OCI-LY1 (cell line): ENCODE results near the gene HTD2.

ENCODE experiments used
- H2AFZ ChIP-seq: fragments of 200-600 bp; sonication (generic), shearing (Covaris generic); 2 replicates; pipeline ENCODE4 v1.6.0; 2014; ENCODE audit warnings: antibody characterized with exemption, mild to moderate bottlenecking, low read length
- H3F3A ChIP-seq: fragments of 200-600 bp; sonication (generic), shearing (Covaris generic); 2 replicates; pipeline ENCODE4 v1.6.0; 2014; ENCODE audit warnings: mild to moderate bottlenecking, antibody characterized with exemption, low read length, moderate library complexity; ENCODE audit not compliant: insufficient read depth
- H3K27ac ChIP-seq: fragments of 200-600 bp; sonication (generic); 2 replicates; pipeline ENCODE4 v1.5.1; 2014; ENCODE audit warnings: low read length, mixed run types, mild to moderate bottlenecking, low read depth; ENCODE audit not compliant: poor library complexity, severe bottlenecking
- H3K27me3 ChIP-seq: fragments of 200-600 bp; sonication (generic); 2 replicates; pipeline ENCODE4 v1.6.0; 2014; ENCODE audit warnings: antibody characterized with exemption, mild to moderate bottlenecking, low read length, moderate library complexity; ENCODE audit not compliant: insufficient read depth
- H3K36me3 ChIP-seq: fragments of 200-600 bp; sonication (generic); 2 replicates; pipeline ENCODE4 v1.6.1; 2014; ENCODE audit warnings: mild to moderate bottlenecking, antibody characterized with exemption, low read length, moderate library complexity, mixed read lengths; ENCODE audit not compliant: insufficient read depth
- H3K4me1 ChIP-seq: fragments of 200-600 bp; sonication (generic); 2 replicates; pipeline ENCODE4 v1.5.1; 2014; ENCODE audit warnings: mild to moderate bottlenecking, low read length, moderate library complexity; ENCODE audit not compliant: insufficient read depth, severe bottlenecking
- H3K4me2 ChIP-seq: fragments of 200-600 bp; sonication (generic), shearing (Covaris generic); 2 replicates; pipeline ENCODE4 v1.6.1; 2014; ENCODE audit warnings: low read length
- H3K4me3 ChIP-seq: fragments of 200-600 bp; sonication (generic); 2 replicates; pipeline ENCODE4 v1.5.1; 2014; ENCODE audit warnings: low read length, low read depth, mild to moderate bottlenecking, mixed read lengths; ENCODE audit not compliant: poor library complexity, severe bottlenecking
- H3K79me2 ChIP-seq: fragments of 200-600 bp; shearing (Covaris generic); 2 replicates; pipeline ENCODE4 v1.6.1; 2016; ENCODE audit warnings: mixed run types, low read length, mixed read lengths; ENCODE audit not compliant: insufficient read depth
- H3K9ac ChIP-seq: fragments of 200-600 bp; sonication (generic), shearing (Covaris generic); 2 replicates; pipeline ENCODE4 v1.6.1; 2014; ENCODE audit warnings: mild to moderate bottlenecking, low read length, mixed read lengths
- H3K9me2 ChIP-seq: fragments of 200-600 bp; sonication (generic), shearing (Covaris generic); 2 replicates; pipeline ENCODE4 v1.6.1; 2014; ENCODE audit warnings: low read depth, mild to moderate bottlenecking, low read length, mixed read lengths
- H3K9me3 ChIP-seq: fragments of 200-600 bp; shearing (Covaris generic); 2 replicates; pipeline ENCODE4 v1.6.1; 2014; ENCODE audit warnings: low read length, mixed read lengths
- H4K20me1 ChIP-seq: fragments of 200-600 bp; sonication (generic), shearing (Covaris generic); 2 replicates; pipeline ENCODE4 v1.6.0; 2016; ENCODE audit warnings: mild to moderate bottlenecking, low read length; ENCODE audit not compliant: insufficient read depth
- CTCF ChIP-seq: fragments of 200-600 bp; sonication (generic), shearing (Covaris generic); IDR thresholded peaks from 2 replicates; pipeline ENCODE4 v1.5.1; 2017; ENCODE audit warnings: mild to moderate bottlenecking, antibody characterized with exemption, low read length, moderate library complexity, mixed read lengths
- EZH2 ChIP-seq: fragments of 200-600 bp; sonication (generic), shearing (Covaris generic); IDR thresholded peaks from 2 replicates; pipeline ENCODE4 v1.8.0; 2017; ENCODE audit warnings: borderline replicate concordance, mixed run types, mild to moderate bottlenecking, antibody characterized with exemption, low read length, moderate library complexity, mixed read lengths

The HTD2 gene

GRCh38 chr3:58358808-58359207 is 52.5 kb downstream of the HTD2 start:
- Histone ChIP-seq H3K36me3 (peaks cover 55% of the 10 kb centered on the region), H3K4me2 (no peak overlapping the region), H3K9ac (no peak overlapping the region; the same call in 1 of the 2 replicates), H3K4me1 (peaks cover 70% of the 10 kb centered on the region), H3K9me3 (no peaks in the 10 kb centered on the region), H2AFZ (no peak overlapping the region), H4K20me1 (peaks cover 4% of the 10 kb centered on the region), H3K9me2 (no peaks in the 10 kb centered on the region), H3K27me3 (no peaks in the 10 kb centered on the region), H3K4me3 (no peak overlapping the region), H3K27ac (peak overlapping the region; percentile 100), H3K79me2 (peaks cover 90% of the 10 kb centered on the region), H3F3A (no peaks in the 10 kb centered on the region)
- TF ChIP-seq EZH2 (no peak), CTCF (no peak)

GRCh38 chr3:58359621-58360020 is 53.3 kb downstream of the HTD2 start:
- no peaks in the 10 kb centered on the region for H3K9me3 ChIP-seq
- H3K9ac ChIP-seq = no peak overlapping the region
- H4K20me1 ChIP-seq = peaks cover 4% of the 10 kb centered on the region
- no peak overlapping the region for H3K4me3 ChIP-seq
- H3K9me2 ChIP-seq = no peaks in the 10 kb centered on the region
- no peak overlapping the region for H3K4me2 ChIP-seq
- H3K79me2 ChIP-seq = peaks cover 94% of the 10 kb centered on the region
- peaks cover 63% of the 10 kb centered on the region for H3K4me1 ChIP-seq
- no peaks in the 10 kb centered on the region for H3F3A ChIP-seq
- H3K36me3 ChIP-seq = peaks cover 55% of the 10 kb centered on the region
- no peak overlapping the region for H2AFZ ChIP-seq
- no peaks in the 10 kb centered on the region for H3K27me3 ChIP-seq
- no peak overlapping the region for H3K27ac ChIP-seq
- no peak for TF ChIP-seq CTCF
- no peak for TF ChIP-seq EZH2

GRCh38 chr3:58361866-58362265 is 55.5 kb downstream of the HTD2 start:
- no peak overlapping the region for H3K27ac ChIP-seq
- H3K4me2 ChIP-seq = no peak overlapping the region
- TF ChIP-seq EZH2 = no peak
- no peak for TF ChIP-seq CTCF

More at GRCh38 chr3:58361866-58362265, 55.5 kb downstream of the HTD2 start:
- Histone ChIP-seq H3K27me3 (no peaks in the 10 kb centered on the region), H3K4me3 (no peak overlapping the region), H3K36me3 (peaks cover 73% of the 10 kb centered on the region), H3K79me2 (peaks cover 100% of the 10 kb centered on the region), H3K9ac (no peak overlapping the region), H3K4me1 (peaks cover 52% of the 10 kb centered on the region), H4K20me1 (peaks cover 4% of the 10 kb centered on the region), H3K9me3 (no peaks in the 10 kb centered on the region), H3F3A (no peaks in the 10 kb centered on the region), H3K9me2 (no peaks in the 10 kb centered on the region), H2AFZ (no peak overlapping the region)
